Activated naive CD8-positive, alpha-beta T cell (primary cell): ENCODE data around the gene THBS1.

Experiments used
- H3K27ac Mint-ChIP-seq: one replicate; pipeline ENCODE4 v1.8.0; 2021; ENCODE audit warnings: mixed read lengths
- H3K27me3 Mint-ChIP-seq: one replicate; pipeline ENCODE4 v1.8.0; 2021; ENCODE audit warnings: mixed read lengths
- H3K36me3 Mint-ChIP-seq: one replicate; pipeline ENCODE4 v1.8.0; 2021; ENCODE audit warnings: mixed read lengths
- H3K4me1 Mint-ChIP-seq: one replicate; pipeline ENCODE4 v1.8.0; 2021; ENCODE audit warnings: low read depth, mixed read lengths
- H3K4me3 Mint-ChIP-seq: one replicate; pipeline ENCODE4 v1.8.0; 2021; ENCODE audit warnings: mild to moderate bottlenecking, mixed read lengths
- H3K9me3 Mint-ChIP-seq: one replicate; pipeline ENCODE4 v1.8.0; 2021; ENCODE audit warnings: low read depth, mixed read lengths

THBS1 gene

DNA sequence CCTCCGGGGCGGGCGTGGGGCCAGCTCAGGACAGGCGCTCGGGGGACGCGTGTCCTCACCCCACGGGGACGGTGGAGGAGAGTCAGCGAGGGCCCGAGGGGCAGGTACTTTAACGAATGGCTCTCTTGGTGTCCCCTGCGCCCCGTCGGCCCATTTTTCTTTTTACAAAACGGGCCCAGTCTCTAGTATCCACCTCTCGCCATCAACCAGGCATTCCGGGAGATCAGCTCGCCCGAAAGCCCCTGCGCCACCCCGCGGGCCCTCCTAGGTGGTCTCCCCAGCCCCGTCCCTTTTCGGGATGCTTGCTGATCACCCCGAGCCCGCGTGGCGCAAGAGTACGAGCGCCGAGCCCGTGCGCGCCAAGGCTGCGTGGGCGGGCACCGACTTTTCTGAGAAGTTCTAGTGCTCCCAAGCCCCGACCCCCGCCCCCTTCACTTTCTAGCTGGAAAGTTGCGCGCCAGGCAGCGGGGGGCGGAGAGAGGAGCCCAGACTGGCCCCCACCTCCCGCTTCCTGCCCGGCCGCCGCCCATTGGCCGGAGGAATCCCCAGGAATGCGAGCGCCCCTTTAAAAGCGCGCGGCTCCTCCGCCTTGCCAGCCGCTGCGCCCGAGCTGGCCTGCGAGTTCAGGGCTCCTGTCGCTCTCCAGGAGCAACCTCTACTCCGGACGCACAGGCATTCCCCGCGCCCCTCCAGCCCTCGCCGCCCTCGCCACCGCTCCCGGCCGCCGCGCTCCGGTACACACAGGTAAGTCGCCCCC lies at the start of gene THBS1:
TSS of gene THBS1 (plus strand) at position 595 of the 757 bp plus-strand sequence. CDS start 779 bp downstream, outside the sequence.
- H3K4me1 Mint-ChIP-seq, result peaks cover 10% of the 10 kb centered on the region
- H3K27ac Mint-ChIP-seq, result peak within 1 kb of the TSS; percentile 34
- H3K36me3 Mint-ChIP-seq, result no peaks in the 10 kb centered on the region
- peaks cover 26% of the 10 kb centered on the region for H3K27me3 Mint-ChIP-seq
- H3K4me3 Mint-ChIP-seq, result peak within 1 kb of the TSS; percentile 76
- H3K9me3 Mint-ChIP-seq, result no peaks in the 10 kb centered on the region

DNA sequence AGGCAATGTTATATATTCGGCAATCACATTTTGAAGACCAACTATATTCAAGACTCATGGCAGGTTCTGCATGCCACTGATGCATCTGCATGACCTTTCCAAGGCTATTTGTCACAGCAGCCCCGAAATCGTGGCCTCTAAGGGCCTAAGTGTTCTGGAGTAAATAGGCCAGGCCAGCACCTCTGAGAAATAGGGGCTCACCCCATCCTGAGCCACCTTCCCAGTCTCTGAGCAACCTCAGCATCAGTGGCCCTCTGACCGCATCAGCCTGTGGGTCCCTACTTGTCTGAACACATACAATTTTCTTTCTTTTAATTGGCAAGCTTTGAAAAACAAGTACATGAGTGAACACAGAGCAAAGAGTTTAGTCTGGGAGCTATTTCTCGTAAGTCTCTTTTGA lies 45.9 kb upstream of the THBS1 start:
- H3K4me3 Mint-ChIP-seq, result no peak overlapping the region
- no peaks in the 10 kb centered on the region for H3K27me3 Mint-ChIP-seq
- no peaks in the 10 kb centered on the region for H3K9me3 Mint-ChIP-seq
- H3K4me1 Mint-ChIP-seq, result no peaks in the 10 kb centered on the region
- H3K27ac Mint-ChIP-seq, result no peak overlapping the region
- no peaks in the 10 kb centered on the region for H3K36me3 Mint-ChIP-seq

DNA sequence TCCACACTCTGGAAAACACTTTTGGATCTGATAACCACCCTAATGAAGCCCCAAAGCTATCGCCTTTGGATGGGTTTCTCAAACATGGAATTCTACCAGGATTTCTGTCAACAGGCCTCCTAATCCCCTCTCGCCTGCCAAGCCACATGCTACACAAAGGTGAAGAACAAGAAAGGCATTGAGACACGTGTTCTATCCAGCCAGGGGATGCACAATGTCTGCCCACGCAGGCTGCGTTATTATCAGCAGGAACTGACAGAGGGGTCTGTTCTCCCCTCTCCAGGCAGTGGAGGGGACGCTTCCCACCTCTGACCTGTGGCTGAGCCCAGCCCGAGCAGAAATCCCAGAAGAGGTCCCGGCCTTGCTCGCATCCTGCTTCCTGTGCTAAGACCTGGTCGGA lies 45.4 kb upstream of the THBS1 start:
- Mint-ChIP-seq H3K9me3 (no peaks in the 10 kb centered on the region), H3K27ac (no peak overlapping the region), H3K27me3 (no peaks in the 10 kb centered on the region), H3K4me3 (no peak overlapping the region), H3K4me1 (no peaks in the 10 kb centered on the region), H3K36me3 (no peaks in the 10 kb centered on the region)

DNA sequence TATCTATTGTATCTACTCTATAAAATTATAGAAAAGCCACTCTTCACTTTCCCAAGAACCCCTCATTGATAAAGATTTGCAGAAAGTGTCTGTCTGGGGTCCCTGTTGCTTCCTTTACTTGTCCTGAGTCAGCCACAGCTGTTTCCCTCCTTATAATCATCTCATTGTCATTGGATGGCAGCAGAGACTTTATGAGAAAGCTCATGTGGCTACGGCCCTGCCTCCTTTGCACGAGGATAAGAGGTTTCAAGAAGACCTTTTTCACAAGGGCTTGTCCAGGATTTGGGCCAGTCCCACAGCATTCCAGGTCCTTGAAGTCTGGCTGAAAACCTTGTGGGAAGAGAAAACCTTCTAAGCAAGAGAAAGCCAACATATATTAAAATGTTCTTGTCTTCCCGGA lies 41.9 kb upstream of the THBS1 start:
- H3K4me1 Mint-ChIP-seq, result no peaks in the 10 kb centered on the region
- no peaks in the 10 kb centered on the region for H3K9me3 Mint-ChIP-seq
- H3K27me3 Mint-ChIP-seq, result peaks cover 1% of the 10 kb centered on the region
- H3K36me3 Mint-ChIP-seq, result no peaks in the 10 kb centered on the region
- H3K27ac Mint-ChIP-seq, result no peak overlapping the region
- no peak overlapping the region for H3K4me3 Mint-ChIP-seq

DNA sequence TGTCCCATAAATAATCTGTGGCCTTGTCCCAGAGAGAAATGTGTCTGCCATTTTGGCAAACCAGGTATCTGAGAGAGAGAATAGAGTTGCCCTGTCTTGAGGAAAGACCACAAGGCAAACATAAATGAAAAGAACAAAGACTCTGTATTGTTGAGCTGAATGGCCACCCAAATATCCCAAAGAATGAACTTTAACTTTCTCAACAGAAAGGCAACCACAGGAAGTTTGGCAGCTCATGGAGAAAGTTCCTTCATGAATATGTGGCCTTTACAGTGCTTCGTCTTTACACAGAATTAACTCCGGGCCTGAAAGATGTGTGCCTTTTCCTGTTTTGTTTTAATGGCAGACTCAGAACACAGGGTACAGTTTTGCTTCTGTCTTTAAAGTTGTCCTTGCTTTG lies 41.4 kb upstream of the THBS1 start:
- H3K4me1 Mint-ChIP-seq, result no peaks in the 10 kb centered on the region
- H3K27me3 Mint-ChIP-seq, result peaks cover 1% of the 10 kb centered on the region
- no peak overlapping the region for H3K27ac Mint-ChIP-seq
- no peaks in the 10 kb centered on the region for H3K9me3 Mint-ChIP-seq
- no peaks in the 10 kb centered on the region for H3K36me3 Mint-ChIP-seq
- no peak overlapping the region for H3K4me3 Mint-ChIP-seq

DNA sequence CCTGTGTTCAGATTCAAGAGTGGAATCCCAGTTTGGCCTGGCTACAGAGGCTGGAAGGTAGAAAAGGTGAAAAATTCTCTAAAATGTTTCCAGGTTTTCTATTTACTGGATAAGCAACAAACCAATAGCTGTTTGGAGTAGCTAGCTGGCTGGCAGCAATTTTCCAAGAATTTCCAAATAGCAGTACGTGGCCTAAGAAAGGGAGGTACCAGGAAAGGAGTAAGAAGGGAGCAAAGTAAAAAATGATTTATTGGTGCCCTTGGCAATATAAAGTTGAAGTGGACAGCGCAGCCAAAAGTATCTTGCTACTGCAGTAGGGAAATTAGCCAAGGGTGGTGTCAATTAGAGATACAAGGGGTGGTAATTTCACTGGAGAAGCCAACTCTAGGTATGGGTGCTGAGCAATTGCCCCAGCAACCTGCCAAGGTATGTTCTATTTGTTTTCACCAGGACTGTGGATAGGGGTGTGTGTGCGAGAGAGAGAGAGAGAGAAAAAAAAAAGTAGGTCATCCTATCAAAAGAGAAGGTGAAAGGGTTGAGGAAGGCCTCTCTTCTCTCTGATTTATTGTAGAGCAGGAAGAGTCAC lies 40.8 kb upstream of the THBS1 start:
- peaks cover 5% of the 10 kb centered on the region for H3K36me3 Mint-ChIP-seq
- H3K27ac Mint-ChIP-seq, result no peak overlapping the region
- no peaks in the 10 kb centered on the region for H3K4me1 Mint-ChIP-seq
- H3K9me3 Mint-ChIP-seq, result peaks cover 2% of the 10 kb centered on the region
- peaks cover 4% of the 10 kb centered on the region for H3K27me3 Mint-ChIP-seq
- H3K4me3 Mint-ChIP-seq, result no peak overlapping the region

DNA sequence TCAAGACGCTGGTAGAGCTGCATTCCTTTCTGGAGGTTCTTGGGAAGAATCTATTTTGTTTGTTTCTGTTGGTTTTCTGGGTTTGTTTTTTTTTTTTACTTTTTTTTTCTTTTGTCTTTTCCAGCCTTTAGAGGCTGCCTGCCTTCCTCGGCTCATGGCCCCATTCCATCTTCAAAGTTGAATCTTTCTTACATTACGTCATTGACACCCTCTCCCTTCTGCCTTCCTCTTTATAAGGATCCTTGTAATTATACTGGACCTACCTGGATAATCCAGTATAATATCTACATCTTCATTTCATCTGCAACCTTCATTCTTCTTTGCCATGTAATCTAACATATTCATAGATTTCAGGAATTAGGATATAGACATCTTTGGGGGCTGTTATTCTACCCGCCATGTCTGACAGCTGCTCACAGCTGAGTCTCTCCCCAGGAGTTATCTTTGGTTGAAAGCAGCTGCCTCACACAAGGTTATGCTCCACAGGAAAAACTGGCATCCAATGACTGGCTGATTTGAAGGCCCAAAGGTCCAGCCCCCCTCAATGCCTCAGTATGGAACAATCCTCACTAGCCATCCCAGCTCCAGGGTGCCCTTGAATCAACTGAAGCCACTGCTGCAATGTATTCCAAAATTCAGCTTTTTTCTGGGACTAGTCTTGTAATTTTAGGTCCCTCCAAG lies 38.4 kb upstream of the THBS1 start:
- Mint-ChIP-seq H3K36me3 (peaks cover 7% of the 10 kb centered on the region), H3K9me3 (peaks cover 6% of the 10 kb centered on the region), H3K4me1 (no peaks in the 10 kb centered on the region), H3K27me3 (peaks cover 12% of the 10 kb centered on the region), H3K27ac (no peak overlapping the region), H3K4me3 (no peak overlapping the region)

DNA sequence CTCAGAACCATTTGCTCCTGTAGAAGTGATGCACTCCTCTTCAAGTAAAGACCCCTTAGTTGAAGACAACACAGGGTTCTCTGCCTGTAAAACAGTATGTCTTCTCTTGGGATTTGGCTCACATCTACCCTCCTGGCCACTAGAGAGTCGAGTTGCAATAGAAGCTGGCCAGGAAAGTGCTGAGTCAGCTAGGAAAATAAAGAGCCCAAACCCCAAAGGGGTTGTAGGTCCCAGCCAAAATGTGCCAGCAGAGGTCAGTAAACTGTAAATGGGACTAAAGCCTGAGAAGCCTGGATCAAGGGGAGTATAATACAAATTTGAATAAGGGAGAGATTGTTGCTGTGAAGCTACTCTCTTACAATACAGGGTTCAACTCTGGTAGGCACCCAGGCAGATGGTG lies 37.2 kb upstream of the THBS1 start:
- peaks cover 7% of the 10 kb centered on the region for H3K36me3 Mint-ChIP-seq
- H3K27ac Mint-ChIP-seq, result no peak overlapping the region
- peaks cover 12% of the 10 kb centered on the region for H3K27me3 Mint-ChIP-seq
- no peaks in the 10 kb centered on the region for H3K4me1 Mint-ChIP-seq
- no peak overlapping the region for H3K4me3 Mint-ChIP-seq
- H3K9me3 Mint-ChIP-seq, result peaks cover 6% of the 10 kb centered on the region

DNA sequence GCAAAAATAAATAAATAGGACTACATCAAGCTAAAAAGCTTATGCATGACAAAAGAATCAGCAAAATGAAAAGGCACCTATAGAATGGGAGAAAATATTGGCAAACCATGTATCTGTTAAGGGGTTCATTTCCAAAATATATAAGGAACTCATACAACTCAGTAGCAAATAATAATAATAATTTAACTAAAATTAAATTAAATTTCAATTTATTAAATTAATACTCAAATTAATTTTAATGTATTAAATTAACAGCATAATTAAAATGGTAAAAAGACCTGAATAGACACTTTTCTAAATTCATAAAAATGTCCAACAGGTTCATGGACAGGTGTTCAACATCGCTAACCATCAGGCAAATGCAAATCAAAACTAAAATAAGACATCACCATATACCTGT lies 34.0 kb upstream of the THBS1 start:
- Mint-ChIP-seq H3K27me3 (peaks cover 11% of the 10 kb centered on the region), H3K4me1 (no peaks in the 10 kb centered on the region), H3K9me3 (peaks cover 6% of the 10 kb centered on the region), H3K27ac (no peak overlapping the region), H3K36me3 (peaks cover 7% of the 10 kb centered on the region), H3K4me3 (no peak overlapping the region)

DNA sequence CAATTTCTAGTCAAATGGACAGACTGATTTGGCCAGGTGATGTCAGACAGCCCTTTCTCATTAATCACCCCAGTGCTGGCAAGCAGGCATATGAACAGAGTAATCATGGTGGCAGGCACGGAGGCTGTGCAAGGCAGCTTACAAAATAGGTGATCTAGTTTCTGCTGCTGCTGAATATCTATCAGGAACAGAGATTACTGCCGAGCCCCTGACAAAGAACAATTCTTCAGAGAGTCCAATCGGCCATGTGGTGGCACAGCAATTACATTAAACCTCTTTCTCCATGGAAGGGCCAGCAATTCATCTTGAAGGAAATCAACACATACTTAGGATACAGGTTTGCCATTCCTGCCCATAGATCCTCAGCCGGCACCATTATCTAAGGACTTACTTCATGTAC lies 32.3 kb upstream of the THBS1 start:
- no peaks in the 10 kb centered on the region for H3K4me1 Mint-ChIP-seq
- no peak overlapping the region for H3K27ac Mint-ChIP-seq
- H3K36me3 Mint-ChIP-seq, result peaks cover 7% of the 10 kb centered on the region
- peaks cover 11% of the 10 kb centered on the region for H3K27me3 Mint-ChIP-seq
- peaks cover 6% of the 10 kb centered on the region for H3K9me3 Mint-ChIP-seq
- no peak overlapping the region for H3K4me3 Mint-ChIP-seq

DNA sequence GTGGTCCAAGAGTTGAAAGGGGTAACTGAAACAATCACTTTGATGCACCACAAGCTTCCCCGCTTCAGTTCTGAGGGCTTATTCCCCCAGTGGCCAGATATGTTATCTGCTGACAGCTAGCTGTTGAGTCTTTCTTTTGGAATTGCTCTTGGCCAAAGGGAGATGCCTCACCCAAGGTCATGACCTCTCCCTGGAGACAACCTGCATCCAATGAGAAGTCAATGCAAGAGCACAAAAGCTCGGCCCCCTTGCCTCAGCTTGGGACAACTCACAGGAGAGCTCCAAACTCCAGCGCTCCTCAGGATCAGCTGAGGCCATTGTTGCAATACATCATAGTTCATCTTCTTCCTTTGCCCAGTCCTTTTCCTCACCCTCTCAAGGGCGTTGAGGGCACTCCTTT lies 31.0 kb upstream of the THBS1 start:
- H3K27me3 Mint-ChIP-seq, result peaks cover 8% of the 10 kb centered on the region
- no peak overlapping the region for H3K4me3 Mint-ChIP-seq
- peaks cover 4% of the 10 kb centered on the region for H3K36me3 Mint-ChIP-seq
- H3K9me3 Mint-ChIP-seq, result peaks cover 4% of the 10 kb centered on the region
- H3K27ac Mint-ChIP-seq, result no peak overlapping the region
- no peaks in the 10 kb centered on the region for H3K4me1 Mint-ChIP-seq

DNA sequence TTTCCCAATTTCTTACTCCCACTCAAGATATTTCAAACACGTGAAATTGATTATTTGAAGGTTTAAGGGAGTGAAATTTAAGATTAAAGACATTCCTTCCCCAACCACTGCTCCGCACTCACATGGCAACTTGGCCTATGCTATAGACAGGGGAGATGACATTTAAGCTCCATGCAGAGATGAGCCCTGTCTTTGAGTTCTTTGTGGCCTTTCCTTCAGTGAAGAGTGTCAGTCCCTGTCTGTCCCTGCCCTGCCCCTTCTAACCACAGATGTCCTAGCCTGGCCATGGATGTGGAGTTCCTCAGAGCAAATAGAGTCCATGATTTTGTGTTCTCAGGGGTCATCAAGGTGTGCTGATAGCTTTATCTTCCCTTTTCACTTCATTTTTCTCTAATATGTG lies 29.4 kb upstream of the THBS1 start:
- H3K27me3 Mint-ChIP-seq, result peaks cover 2% of the 10 kb centered on the region
- no peaks in the 10 kb centered on the region for H3K9me3 Mint-ChIP-seq
- H3K4me3 Mint-ChIP-seq, result no peak overlapping the region
- H3K27ac Mint-ChIP-seq, result no peak overlapping the region
- no peaks in the 10 kb centered on the region for H3K4me1 Mint-ChIP-seq
- no peaks in the 10 kb centered on the region for H3K36me3 Mint-ChIP-seq

DNA sequence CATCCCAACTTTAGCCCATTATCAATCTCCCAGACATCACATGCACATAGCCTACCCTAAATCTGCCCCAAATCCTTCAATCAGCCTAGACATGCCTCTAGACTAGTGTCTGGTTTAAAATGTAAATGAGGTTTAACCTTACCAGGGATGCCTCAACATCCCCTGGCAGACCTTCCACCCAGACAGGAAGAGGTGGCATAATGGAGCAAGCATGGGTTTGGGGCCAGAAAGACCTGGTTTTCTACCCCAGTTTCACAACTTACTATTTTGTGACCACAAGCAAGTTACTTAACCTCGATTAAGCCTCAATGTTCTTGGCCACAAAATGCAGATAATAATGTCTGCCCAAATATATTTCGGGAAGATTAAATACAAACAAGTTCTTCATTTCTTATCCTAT lies 28.3 kb upstream of the THBS1 start:
- H3K36me3 Mint-ChIP-seq, result no peaks in the 10 kb centered on the region
- H3K4me3 Mint-ChIP-seq, result no peak overlapping the region
- H3K4me1 Mint-ChIP-seq, result no peaks in the 10 kb centered on the region
- no peaks in the 10 kb centered on the region for H3K27me3 Mint-ChIP-seq
- H3K27ac Mint-ChIP-seq, result no peak overlapping the region
- H3K9me3 Mint-ChIP-seq, result no peaks in the 10 kb centered on the region

DNA sequence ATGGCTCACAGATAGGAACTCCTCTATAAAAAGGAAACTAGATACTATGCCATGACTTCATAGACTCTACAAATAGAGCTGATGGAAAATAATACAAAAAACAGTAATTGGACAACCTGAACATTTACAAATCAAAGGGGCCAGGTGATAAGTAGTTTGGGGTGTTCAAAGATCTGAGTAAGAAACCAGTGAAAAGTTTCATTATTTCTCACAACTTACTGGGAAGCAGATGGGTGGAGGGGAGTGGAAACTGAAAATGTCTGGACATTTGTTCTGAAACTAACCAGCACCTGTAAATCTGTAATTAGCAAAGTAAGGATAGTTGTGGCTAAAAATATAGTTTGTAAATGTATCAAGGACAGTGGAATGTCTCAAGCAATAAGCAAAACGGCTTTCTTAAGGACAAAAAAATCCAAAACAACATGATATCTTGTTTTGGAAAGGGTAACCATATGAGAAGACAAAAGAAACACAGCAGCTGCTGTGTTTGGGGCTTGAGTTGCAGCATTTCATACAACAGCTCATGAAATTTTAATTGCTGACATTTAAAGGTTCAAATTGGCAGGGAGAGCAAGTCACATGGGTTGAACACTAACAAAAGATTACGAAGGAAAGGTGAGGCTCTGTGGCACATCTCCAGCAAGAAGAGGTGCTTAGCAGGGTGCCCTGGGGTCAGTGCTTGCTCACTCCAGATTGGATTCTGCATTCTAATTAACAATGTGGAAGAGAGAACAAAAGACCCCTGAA lies 26.8 kb upstream of the THBS1 start:
- no peak overlapping the region for H3K27ac Mint-ChIP-seq
- H3K9me3 Mint-ChIP-seq, result no peaks in the 10 kb centered on the region
- no peaks in the 10 kb centered on the region for H3K4me1 Mint-ChIP-seq
- no peaks in the 10 kb centered on the region for H3K27me3 Mint-ChIP-seq
- H3K36me3 Mint-ChIP-seq, result no peaks in the 10 kb centered on the region
- H3K4me3 Mint-ChIP-seq, result no peak overlapping the region
